Rectal smooth muscle tissue (tissue), 1 donor: ENCODE data around the gene KRTAP5-11.
"Not testable (repeated sequence)": the region's sequence is repeated elsewhere in the genome, so short reads cannot be mapped to it uniquely, and the experiment has no call there.

Experiments used
- H3K27ac ChIP-seq: one replicate; pipeline ENCODE4 v1.7.0; 2013; ENCODE audit warnings: low read depth, low read length, inconsistent platforms
- H3K27me3 ChIP-seq: one replicate; pipeline ENCODE4 v1.7.0; 2013; ENCODE audit warnings: low read length; ENCODE audit not compliant: control insufficient read depth, insufficient read depth
- H3K36me3 ChIP-seq: one replicate; pipeline ENCODE4 v1.7.0; 2013; ENCODE audit warnings: low read length; ENCODE audit not compliant: control insufficient read depth, insufficient read depth
- H3K4me1 ChIP-seq: one replicate; pipeline ENCODE4 v1.7.0; 2013; ENCODE audit warnings: low read length; ENCODE audit not compliant: control insufficient read depth, insufficient read depth
- H3K4me3 ChIP-seq: one replicate; pipeline ENCODE4 v1.7.0; 2013; ENCODE audit warnings: low read length
- H3K9ac ChIP-seq: one replicate; pipeline ENCODE4 v1.7.0; 2013; ENCODE audit warnings: low read length

KRTAP5-11 gene

DNA sequence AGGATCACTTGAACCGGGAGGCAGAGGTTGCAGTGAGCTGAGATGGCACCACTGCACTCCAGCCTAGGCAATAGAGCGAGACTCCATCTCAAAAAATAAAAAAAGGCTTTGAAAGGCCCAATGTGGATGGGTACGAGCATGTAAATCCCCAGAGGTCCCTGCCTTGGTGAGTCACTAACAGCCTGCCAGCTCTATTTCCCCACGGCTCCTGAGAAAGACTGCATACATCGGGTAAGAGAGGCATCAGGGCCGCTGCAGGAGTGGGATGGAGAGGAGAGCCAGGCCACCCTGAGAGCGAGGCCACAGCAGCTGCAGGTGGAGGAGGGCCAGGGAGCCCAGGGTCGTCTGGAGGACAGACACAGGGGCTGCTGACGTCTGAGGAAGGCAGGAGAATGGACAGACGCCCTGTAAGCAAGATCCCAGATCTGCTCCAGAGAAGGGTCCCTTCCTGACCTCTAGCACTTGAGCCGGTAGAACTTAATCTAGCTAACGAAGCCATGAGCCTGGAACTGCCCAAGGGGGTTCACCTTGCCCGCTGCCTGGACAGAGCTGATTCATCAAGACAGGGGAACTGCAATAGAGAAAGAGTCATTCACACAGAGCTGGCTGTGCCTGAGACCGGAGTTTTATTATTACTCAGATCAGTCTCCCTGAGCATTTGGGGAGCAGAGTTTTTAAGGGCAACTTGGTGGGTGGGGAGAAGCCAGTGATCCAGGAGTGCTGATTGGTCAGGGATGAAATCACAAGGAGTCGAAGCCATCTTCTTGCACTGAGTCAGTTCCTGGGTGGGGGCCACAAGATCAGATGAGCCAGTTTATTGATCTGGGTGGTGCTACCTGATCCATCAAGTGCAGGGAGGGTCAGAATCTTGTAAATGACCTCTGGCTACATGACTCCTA, 39.5 kb downstream of the KRTAP5-11 start:
- Histone ChIP-seq H3K9ac (no peak overlapping the region), H3K4me1 (no peaks in the 10 kb centered on the region)

GRCh38 chr11:71542382-71542781, 40.3 kb downstream of the KRTAP5-11 start:
- Histone ChIP-seq H3K27me3 (no peaks in the 10 kb centered on the region), H3K4me1 (no peaks in the 10 kb centered on the region), H3K36me3 (no peaks in the 10 kb centered on the region), H3K4me3 (no peak overlapping the region), H3K9ac (no peak overlapping the region), H3K27ac (no peak overlapping the region)

More for the DNA sequence above, 39.5 kb downstream of the KRTAP5-11 start:
- Histone ChIP-seq H3K27ac (no peak overlapping the region), H3K27me3 (no peaks in the 10 kb centered on the region), H3K36me3 (no peaks in the 10 kb centered on the region), H3K4me3 (no peak overlapping the region)

DNA sequence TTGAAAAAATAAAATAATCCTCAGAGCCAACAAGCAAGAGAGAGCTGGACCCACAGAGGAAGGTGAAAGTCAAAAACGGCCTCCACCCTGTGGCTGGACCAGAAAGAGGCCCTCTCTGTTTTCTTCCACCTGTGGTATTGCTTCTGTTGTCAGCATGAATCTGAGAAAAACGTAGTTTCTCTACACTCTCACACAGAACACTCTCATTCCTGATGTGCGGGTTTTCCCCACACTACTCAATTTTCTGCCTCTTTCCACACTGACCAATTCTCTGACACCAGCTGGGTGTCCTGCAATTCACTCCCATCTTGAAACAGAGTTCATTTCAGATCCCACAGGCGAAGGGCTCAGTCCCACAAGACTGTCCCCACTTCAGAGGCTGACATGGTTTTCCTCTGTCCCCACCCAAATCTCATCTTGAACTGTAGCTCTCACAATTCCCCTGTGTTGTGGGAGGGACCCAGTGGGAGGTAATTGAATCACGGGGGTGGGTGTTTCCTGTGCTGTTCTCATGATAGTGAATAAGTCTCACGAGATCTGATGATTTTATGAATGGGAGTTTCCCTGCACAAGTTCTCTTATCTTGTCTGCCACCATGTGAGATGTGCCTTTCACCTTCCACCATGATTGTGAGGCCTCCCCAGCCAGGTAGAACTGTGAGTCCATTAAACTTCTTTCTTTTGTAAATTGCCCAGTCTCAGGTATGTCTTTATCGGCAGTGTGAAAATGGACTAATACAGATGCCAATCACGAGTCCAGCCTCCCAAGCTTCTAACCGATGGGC, 42.0 kb downstream of the KRTAP5-11 start:
- not testable (repeated sequence) for H3K4me1 ChIP-seq, H3K36me3 ChIP-seq, H3K27me3 ChIP-seq, H3K9ac ChIP-seq, H3K4me3 ChIP-seq, H3K27ac ChIP-seq

GRCh38 chr11:71539971-71540370, 42.7 kb downstream of the KRTAP5-11 start:
- H3K36me3 ChIP-seq, H3K4me3 ChIP-seq, H3K9ac ChIP-seq, H3K4me1 ChIP-seq, H3K27ac ChIP-seq, H3K27me3 ChIP-seq: not testable (repeated sequence)

GRCh38 chr11:71539017-71539416, 43.7 kb downstream of the KRTAP5-11 start:
- peaks cover 2% of the 10 kb centered on the region for H3K27me3 ChIP-seq
- no peak overlapping the region for H3K9ac ChIP-seq
- H3K4me3 ChIP-seq = no peak overlapping the region
- H3K4me1 ChIP-seq = no peaks in the 10 kb centered on the region
- H3K27ac ChIP-seq = no peak overlapping the region
- no peaks in the 10 kb centered on the region for H3K36me3 ChIP-seq

DNA sequence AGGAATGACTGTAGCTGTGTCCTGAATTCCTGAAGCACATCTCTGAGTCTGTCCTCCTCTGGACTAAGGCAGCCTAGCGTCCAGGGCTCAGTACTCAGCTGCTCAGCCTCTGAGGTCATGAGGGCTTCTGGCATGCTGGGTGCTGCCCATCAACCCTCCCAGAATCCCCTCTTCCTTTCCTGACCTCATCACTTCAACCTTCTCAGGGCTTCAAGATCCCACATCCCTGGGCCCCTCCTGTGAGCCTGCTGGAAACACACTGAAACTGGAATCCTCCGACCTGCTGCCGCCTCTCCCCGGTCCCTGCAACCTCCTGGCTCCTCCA, 44.0 kb downstream of the KRTAP5-11 start:
- no peaks in the 10 kb centered on the region for H3K36me3 ChIP-seq
- peaks cover 2% of the 10 kb centered on the region for H3K27me3 ChIP-seq
- no peaks in the 10 kb centered on the region for H3K4me1 ChIP-seq
- H3K27ac ChIP-seq = no peak overlapping the region
- no peak overlapping the region for H3K9ac ChIP-seq
- H3K4me3 ChIP-seq = no peak overlapping the region

DNA sequence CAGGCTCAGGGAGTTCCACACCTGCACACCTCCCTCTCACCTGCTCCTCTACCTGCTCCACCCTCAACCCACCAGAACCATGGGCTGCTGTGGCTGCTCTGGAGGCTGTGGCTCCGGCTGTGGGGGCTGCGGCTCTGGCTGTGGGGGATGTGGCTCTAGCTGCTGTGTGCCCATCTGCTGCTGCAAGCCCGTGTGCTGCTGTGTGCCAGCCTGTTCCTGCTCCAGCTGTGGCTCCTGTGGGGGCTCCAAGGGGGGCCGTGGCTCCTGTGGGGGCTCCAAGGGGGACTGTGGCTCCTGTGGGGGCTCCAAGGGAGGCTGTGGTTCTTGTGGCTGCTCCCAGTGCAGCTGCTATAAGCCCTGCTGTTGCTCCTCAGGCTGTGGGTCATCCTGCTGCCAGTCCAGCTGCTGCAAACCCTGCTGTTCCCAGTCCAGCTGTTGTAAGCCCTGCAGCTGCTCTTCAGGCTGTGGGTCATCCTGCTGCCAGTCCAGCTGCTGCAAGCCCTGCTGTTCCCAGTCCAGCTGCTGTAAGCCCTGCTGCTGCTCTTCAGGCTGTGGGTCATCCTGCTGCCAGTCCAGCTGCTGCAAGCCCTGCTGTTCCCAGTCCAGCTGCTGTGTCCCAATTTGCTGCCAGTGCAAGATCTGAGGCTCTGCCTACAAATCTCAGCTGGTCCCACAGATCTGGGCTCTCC, 44.6 kb downstream of the KRTAP5-11 start, which contains the start of gene KRTAP5-8:
Gene KRTAP5-8 (plus strand): TSS at position 49 of the 689 bp plus-strand sequence. CDS start 31 bp downstream, at position 80.
- not testable (repeated sequence) for H3K4me3 ChIP-seq, H3K27ac ChIP-seq, H3K36me3 ChIP-seq, H3K4me1 ChIP-seq, H3K27me3 ChIP-seq, H3K9ac ChIP-seq

- Histone ChIP-seq H3K27me3 (peaks cover 2% of the 10 kb centered on the region), H3K27ac (no peak overlapping the region), H3K4me1 (no peaks in the 10 kb centered on the region), H3K9ac (no peak overlapping the region), H3K36me3 (no peaks in the 10 kb centered on the region), H3K4me3 (no peak overlapping the region)
Measured at GRCh38 chr11:71537537-71537936, 45.1 kb downstream of the KRTAP5-11 start.

- peaks cover 2% of the 10 kb centered on the region for H3K27me3 ChIP-seq
- H3K4me3 ChIP-seq = no peak overlapping the region
- H3K4me1 ChIP-seq = no peaks in the 10 kb centered on the region
- H3K27ac ChIP-seq = no peak overlapping the region
- no peaks in the 10 kb centered on the region for H3K36me3 ChIP-seq
- no peak overlapping the region for H3K9ac ChIP-seq
Measured at GRCh38 chr11:71535825-71536224, 46.9 kb downstream of the KRTAP5-11 start.

DNA sequence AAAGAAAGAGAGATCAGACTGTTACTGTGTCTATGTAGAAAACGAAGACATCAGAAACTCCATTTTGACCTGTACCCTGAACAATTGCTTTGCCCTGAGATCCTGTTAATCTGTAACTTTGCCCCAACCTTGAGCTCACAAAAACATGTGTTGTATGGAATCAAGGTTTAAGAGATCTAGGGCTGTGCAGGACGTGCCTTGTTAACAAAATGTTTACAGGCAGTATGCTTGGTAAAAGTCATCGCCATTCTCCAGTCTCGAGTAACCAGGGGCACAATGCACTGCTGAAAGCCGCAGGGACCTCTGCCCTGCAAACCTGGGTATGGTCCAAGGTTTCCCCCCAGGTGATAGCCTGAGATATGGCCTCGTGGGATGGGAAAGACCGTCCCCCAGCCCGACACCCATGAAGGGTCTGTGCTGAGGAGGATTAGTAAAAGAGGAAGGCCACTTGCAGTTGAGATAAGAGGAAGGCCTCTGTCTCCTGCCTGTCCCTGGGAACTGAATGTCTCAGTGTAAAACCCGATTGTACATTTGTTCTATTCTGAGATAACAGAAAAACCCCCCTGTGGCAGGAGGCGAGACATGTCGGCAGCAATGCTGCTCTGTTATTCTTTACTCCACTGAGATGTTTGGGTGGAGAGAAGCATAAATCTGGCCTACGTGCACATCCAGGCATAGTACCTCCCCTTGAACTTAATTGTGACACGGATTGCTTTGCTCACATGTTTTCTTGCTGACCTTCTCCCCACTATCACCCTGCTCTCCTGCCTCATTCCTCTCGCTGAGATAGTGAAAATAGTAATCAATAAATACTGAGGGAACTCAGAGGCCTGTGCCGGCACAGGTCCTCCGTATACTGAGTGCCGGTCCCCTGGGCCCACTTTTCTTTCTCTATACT, 47.7 kb downstream of the KRTAP5-11 start:
- H3K4me3 ChIP-seq, H3K36me3 ChIP-seq, H3K4me1 ChIP-seq, H3K27ac ChIP-seq, H3K27me3 ChIP-seq, H3K9ac ChIP-seq: not testable (repeated sequence)

DNA sequence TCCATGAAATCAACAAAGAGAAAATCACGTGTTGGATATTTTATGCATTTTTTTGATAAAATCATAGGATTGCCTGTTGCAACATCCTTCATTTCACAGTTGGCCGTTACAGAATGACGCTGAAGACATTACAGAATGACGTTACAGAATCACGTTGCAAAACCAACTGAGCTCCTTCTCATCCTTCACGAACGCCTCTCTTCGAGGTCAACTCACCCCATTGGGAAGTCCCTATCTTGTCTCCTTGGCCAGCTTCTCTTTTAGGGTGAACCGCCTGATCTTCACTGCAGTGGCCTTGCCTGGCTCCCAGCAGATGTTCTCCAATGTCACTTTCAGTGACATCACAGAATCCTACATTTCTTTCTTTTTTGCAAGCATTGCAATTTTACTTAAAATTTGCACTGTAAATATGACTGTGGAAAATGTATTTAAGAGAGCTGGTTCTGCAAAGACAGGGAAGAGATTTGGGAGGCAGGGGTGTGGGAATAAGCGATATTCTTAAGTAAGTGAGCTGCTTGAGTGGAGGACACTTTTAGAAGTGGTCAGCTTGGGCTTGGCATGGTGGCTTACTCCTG, 50.6 kb downstream of the KRTAP5-11 start:
- Histone ChIP-seq H3K4me3 (no peak overlapping the region), H3K27ac (no peak overlapping the region), H3K4me1 (no peaks in the 10 kb centered on the region), H3K9ac (no peak overlapping the region), H3K36me3 (no peaks in the 10 kb centered on the region), H3K27me3 (peaks cover 2% of the 10 kb centered on the region)
